ENCODE results near the gene LRP1. TPM values are rescaled to one million over a fixed set of nuclear protein-coding genes. Genes with fewer than 3 reads are reported as not detected.

LRP1 gene
- total RNA-seq, 2 donors from 2014 or later: 1.3 to 5.9 TPM

- Mint-ChIP-seq H3K27ac (peak overlapping the region; percentile 58 to 91), H3K9me3 (no peaks in the 10 kb centered on the region), H3K36me3 (peaks cover 13 to 27% of the 10 kb centered on the region in 2 donors)
- ATAC-seq (no peak), DNase-seq (ENCODE audit: low spot score in 2 of 2) (no peak)
Measured at GRCh38 chr12:57091638-57092528, 36.4 kb upstream of the LRP1 start.

- no peaks in the 10 kb centered on the region for H3K9me3 Mint-ChIP-seq
- H3K27ac Mint-ChIP-seq: peak overlapping the region; percentile 58 to 91
- no peak for DNase-seq (ENCODE audit: low spot score in 2 of 2)
- H3K36me3 Mint-ChIP-seq: peaks cover 19 to 26% of the 10 kb centered on the region in 2 donors
- ATAC-seq: no peak
Measured at GRCh38 chr12:57092529-57092862, 35.8 kb upstream of the LRP1 start.

GRCh38 chr12:57092876-57093414 is 35.3 kb upstream of the LRP1 start:
- DNase-seq (ENCODE audit: low spot score in 2 of 2): no peak
- H3K36me3 Mint-ChIP-seq: peaks cover 19 to 26% of the 10 kb centered on the region in 2 donors
- peak overlapping the region; percentile 76 to 91 for H3K27ac Mint-ChIP-seq
- no peaks in the 10 kb centered on the region for H3K9me3 Mint-ChIP-seq
- no peak for ATAC-seq

- no peaks in the 10 kb centered on the region for H3K9me3 Mint-ChIP-seq
- H3K36me3 Mint-ChIP-seq: peaks cover 19 to 26% of the 10 kb centered on the region in 2 donors
Measured at GRCh38 chr12:57093415-57094207, 34.7 kb upstream of the LRP1 start.

DNA sequence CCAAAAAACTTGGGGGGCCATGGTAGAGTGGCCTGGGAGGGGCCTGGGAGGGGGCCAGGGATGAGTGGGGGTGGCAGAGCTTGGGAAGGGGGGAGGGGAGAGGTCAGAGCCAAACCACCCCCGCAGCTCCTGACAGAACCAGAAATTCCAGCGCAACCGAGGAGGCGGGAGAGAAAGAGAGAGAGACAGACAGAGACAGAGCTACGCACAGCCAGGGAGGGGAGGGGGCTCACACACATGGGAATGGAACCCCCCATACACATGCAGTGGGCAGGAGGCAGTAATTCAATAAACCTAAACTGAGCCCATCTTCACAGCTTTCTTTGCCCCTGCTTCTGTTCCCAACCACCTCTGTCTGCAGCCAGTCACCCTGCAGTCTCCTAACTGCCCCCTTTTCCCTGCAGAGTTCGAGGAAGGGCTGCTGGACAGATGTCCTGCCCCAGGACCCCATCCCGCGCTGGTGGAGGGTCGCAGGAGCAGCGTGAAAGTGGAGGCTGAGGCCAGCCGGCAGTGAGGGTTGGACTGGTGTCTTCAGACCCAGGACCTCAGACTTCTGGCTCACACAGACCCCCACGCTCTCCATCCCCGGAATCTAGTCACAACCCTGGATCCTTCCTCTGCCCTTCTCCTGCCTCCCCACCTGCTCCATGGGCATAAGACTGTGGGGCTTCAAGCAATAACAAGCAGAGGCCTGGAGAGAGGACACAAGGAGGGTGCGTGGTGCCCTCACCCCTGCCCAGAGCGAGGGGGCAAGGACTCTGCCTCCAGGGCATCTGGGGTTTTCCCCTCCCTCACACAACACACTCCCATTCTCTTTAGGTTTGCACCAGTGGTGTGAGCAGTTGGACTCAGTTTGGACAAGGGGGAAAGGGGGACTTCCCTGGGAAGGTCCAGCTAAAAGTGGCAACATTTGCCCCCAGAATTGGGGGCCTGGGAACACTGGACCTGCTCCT is 33.8 kb upstream of the LRP1 start:
- H3K36me3 Mint-ChIP-seq: peaks cover 20 to 31% of the 10 kb centered on the region in 2 donors
- no peaks in the 10 kb centered on the region for H3K9me3 Mint-ChIP-seq
- ATAC-seq: no peak
- H3K27ac Mint-ChIP-seq: peak overlapping the region; percentile 90 to 91
- DNase-seq (ENCODE audit: low spot score in 2 of 2): no peak

More at GRCh38 chr12:57093415-57094207, 34.7 kb upstream of the LRP1 start:
- peak in 1 of 2 donors; percentile 71 for DNase-seq (ENCODE audit: low spot score in 2 of 2)
- peak overlapping the region; percentile 76 to 91 for H3K27ac Mint-ChIP-seq
- peak; percentile 39 to 42 for ATAC-seq

GRCh38 chr12:57095440-57095839 is 32.8 kb upstream of the LRP1 start:
- ATAC-seq: no peak
- peaks cover 23 to 25% of the 10 kb centered on the region in 2 donors for H3K36me3 Mint-ChIP-seq
- peak overlapping the region; percentile 90 to 91 for H3K27ac Mint-ChIP-seq
- no peaks in the 10 kb centered on the region for H3K9me3 Mint-ChIP-seq
- no peak for DNase-seq (ENCODE audit: low spot score in 2 of 2)

GRCh38 chr12:57096099-57096572 is 32.1 kb upstream of the LRP1 start:
- Mint-ChIP-seq H3K36me3 (peaks cover 18 to 24% of the 10 kb centered on the region in 2 donors), H3K9me3 (no peaks in the 10 kb centered on the region), H3K27ac (peak overlapping the region in 1 of 2 donors; percentile 91)
- ATAC-seq: no peak
- no peak for DNase-seq (ENCODE audit: low spot score in 2 of 2)

DNA sequence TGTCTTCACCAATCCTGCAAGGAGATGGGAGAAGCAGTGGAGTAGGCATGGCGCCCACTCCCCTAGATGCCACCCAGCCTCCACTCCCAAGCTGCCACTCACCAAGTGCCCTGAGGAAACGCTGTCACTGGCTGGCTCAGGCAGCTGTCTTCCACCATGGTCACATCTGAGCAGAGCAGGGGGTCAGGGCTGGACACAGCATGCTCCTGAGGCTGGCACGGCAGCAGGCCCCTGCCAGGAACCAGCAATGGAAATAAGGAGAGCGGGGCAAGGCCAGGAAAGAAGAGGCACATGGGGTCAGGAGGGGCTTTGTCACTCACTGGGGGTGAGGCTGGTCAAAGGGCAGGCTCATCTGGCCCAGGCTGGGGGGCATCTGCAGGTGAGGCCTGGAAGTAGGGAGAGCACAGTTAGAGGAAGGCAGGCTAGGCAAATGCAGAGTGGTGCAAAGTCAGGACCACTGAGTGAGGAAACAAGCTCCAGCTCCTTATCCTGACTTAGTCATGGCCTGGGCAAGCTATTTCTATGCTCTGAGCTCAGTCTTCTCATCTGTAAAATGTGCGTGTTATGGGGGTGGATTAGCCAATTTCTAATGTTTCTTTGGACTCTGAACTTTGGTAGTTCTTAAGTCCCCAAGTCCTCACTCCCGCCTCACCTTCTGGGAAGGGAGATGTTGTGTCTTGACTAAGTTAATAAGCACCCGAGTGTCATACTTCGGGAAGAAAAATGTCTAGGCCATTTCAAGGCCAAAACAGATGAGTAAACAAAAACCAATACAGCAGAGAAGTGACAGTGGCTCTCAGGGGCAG is 31.3 kb upstream of the LRP1 start:
- Mint-ChIP-seq H3K36me3 (peaks cover 17 to 24% of the 10 kb centered on the region in 2 donors), H3K9me3 (no peaks in the 10 kb centered on the region), H3K27ac (peak overlapping the region; percentile 91 to 96)
- ATAC-seq (no peak), DNase-seq (ENCODE audit: low spot score in 2 of 2) (no peak)

DNA sequence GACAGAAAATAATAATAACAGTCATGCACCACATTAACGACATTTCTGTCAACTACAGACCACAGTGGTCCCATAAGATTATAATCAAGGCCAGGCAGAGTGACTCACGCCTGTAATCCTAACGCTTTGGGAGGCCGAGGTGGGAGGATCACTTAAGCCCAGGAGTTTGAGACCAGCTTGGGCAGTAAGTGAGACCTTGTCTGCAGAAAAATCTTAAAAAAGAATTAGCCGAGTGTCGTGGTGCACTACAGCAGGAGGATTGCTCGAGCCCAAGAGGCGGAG is 30.8 kb upstream of the LRP1 start:
- H3K27ac Mint-ChIP-seq: peak overlapping the region in 1 of 2 donors; percentile 91
- no peak for ATAC-seq

DNA sequence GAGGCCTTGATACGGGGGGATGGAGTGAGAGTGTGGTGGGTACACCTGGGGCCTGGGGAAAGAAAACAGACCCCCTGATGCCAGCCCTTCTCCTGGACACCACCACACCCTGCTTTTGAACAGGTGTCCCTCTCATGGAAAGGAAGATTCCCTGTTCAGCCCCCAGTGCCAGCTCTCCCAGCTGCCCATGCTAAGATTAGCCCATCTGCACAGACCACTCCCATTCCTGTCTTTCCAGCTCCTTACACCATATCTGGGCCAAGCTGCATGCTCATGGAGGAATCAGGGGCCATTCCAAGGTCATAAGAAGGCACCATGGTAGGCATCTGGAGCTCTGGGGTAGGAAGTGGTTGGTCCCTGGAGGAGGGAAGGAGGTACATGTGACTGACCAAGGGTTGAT is 29.7 kb upstream of the LRP1 start:
- H3K27ac Mint-ChIP-seq: peak overlapping the region; percentile 81 to 91
- DNase-seq (ENCODE audit: low spot score in 2 of 2): no peak
- no peak for ATAC-seq
- H3K9me3 Mint-ChIP-seq: no peaks in the 10 kb centered on the region
- H3K36me3 Mint-ChIP-seq: peaks cover 21 to 24% of the 10 kb centered on the region in 2 donors

More for the DNA sequence above, 30.8 kb upstream of the LRP1 start:
- Mint-ChIP-seq H3K9me3 (no peaks in the 10 kb centered on the region), H3K36me3 (peaks cover 17 to 24% of the 10 kb centered on the region in 2 donors)
- no peak for DNase-seq (ENCODE audit: low spot score in 2 of 2)

- no peak for ATAC-seq
- no peak for DNase-seq (ENCODE audit: low spot score in 2 of 2)
- peaks cover 24 to 27% of the 10 kb centered on the region in 2 donors for H3K36me3 Mint-ChIP-seq
Measured at GRCh38 chr12:57099047-57099714, 29.1 kb upstream of the LRP1 start.

GRCh38 chr12:57099766-57100165 is 28.5 kb upstream of the LRP1 start:
- no peak for DNase-seq (ENCODE audit: low spot score in 2 of 2)
- ATAC-seq: no peak
- Mint-ChIP-seq H3K9me3 (no peaks in the 10 kb centered on the region), H3K36me3 (peaks cover 24 to 32% of the 10 kb centered on the region in 2 donors), H3K27ac (peak overlapping the region; percentile 81 to 91)

More at GRCh38 chr12:57099047-57099714, 29.1 kb upstream of the LRP1 start:
- Mint-ChIP-seq H3K9me3 (no peaks in the 10 kb centered on the region), H3K27ac (peak overlapping the region; percentile 81 to 91)

- ATAC-seq: peak in 1 of 2 donors; percentile 38
- peaks cover 23 to 39% of the 10 kb centered on the region in 2 donors for H3K36me3 Mint-ChIP-seq
- H3K27ac Mint-ChIP-seq: peak overlapping the region; percentile 81 to 88
Measured at GRCh38 chr12:57101892-57102695, 26.2 kb upstream of the LRP1 start.

GRCh38 chr12:57103856-57104255 is 24.4 kb upstream of the LRP1 start:
- DNase-seq (ENCODE audit: low spot score in 2 of 2): no peak
- Mint-ChIP-seq H3K9me3 (no peaks in the 10 kb centered on the region), H3K27ac (peak overlapping the region; percentile 50 to 63), H3K36me3 (peaks cover 20 to 51% of the 10 kb centered on the region in 2 donors)
- no peak for ATAC-seq

More at GRCh38 chr12:57101892-57102695, 26.2 kb upstream of the LRP1 start:
- no peak for DNase-seq (ENCODE audit: low spot score in 2 of 2)
- H3K9me3 Mint-ChIP-seq: no peaks in the 10 kb centered on the region
